Measurements from ENCODE around the gene WNK1.
"Not testable (repeated sequence)": the region's sequence is repeated elsewhere in the genome, so short reads cannot be mapped to it uniquely, and the experiment has no call there.

WNK1 gene

GRCh38 chr12:817456-817855 lies 65.1 kb downstream of the WNK1 start:
- not testable (repeated sequence) for DNase-seq (ENCODE audit: low read depth, low spot score)

- DNase-seq (ENCODE audit: low read depth, low spot score): no peak
These were observed 65.7 kb downstream of the WNK1 start for GRCh38 chr12:817941-818600.

GRCh38 chr12:818733-819132 lies 66.4 kb downstream of the WNK1 start:
- no peak for DNase-seq (ENCODE audit: low read depth, low spot score)

- DNase-seq (ENCODE audit: low read depth, low spot score): no peak
These were observed 68.0 kb downstream of the WNK1 start for GRCh38 chr12:820336-820735.

- DNase-seq (ENCODE audit: low read depth, low spot score): no peak
These were observed 70.8 kb downstream of the WNK1 start for GRCh38 chr12:823028-823698.

- no peak for DNase-seq (ENCODE audit: low read depth, low spot score)
These were observed 74.0 kb downstream of the WNK1 start for GRCh38 chr12:826331-826730.

- DNase-seq (ENCODE audit: low read depth, low spot score): no peak
These were observed 76.5 kb downstream of the WNK1 start for GRCh38 chr12:828726-829395.

- no peak for DNase-seq (ENCODE audit: low read depth, low spot score)
These were observed 77.9 kb downstream of the WNK1 start for GRCh38 chr12:830111-830867.

GRCh38 chr12:835754-836518 lies 83.6 kb downstream of the WNK1 start:
- no peak for DNase-seq (ENCODE audit: low read depth, low spot score)

GRCh38 chr12:836952-837351 lies 84.6 kb downstream of the WNK1 start:
- DNase-seq (ENCODE audit: low read depth, low spot score): no peak

GRCh38 chr12:837548-837947 lies 85.2 kb downstream of the WNK1 start:
- DNase-seq (ENCODE audit: low read depth, low spot score): no peak

GRCh38 chr12:843609-844008 lies 91.2 kb downstream of the WNK1 start:
- DNase-seq (ENCODE audit: low read depth, low spot score): no peak

GRCh38 chr12:846421-846820 lies 94.0 kb downstream of the WNK1 start:
- no peak for DNase-seq (ENCODE audit: low read depth, low spot score)

- no peak for DNase-seq (ENCODE audit: low read depth, low spot score)
These were observed 95.9 kb downstream of the WNK1 start for GRCh38 chr12:848173-848865.

- DNase-seq (ENCODE audit: low read depth, low spot score): no peak
These were observed 96.6 kb downstream of the WNK1 start for GRCh38 chr12:848882-849527.

GRCh38 chr12:849733-850437 lies 97.5 kb downstream of the WNK1 start:
- DNase-seq (ENCODE audit: low read depth, low spot score): not testable (repeated sequence)

- DNase-seq (ENCODE audit: low read depth, low spot score): no peak
These were observed 99.0 kb downstream of the WNK1 start for GRCh38 chr12:851343-851742.

- DNase-seq (ENCODE audit: low read depth, low spot score): no peak
These were observed 99.5 kb downstream of the WNK1 start for GRCh38 chr12:851913-852312.

- no peak for DNase-seq (ENCODE audit: low read depth, low spot score)
These were observed 100.5 kb downstream of the WNK1 start for GRCh38 chr12:852864-853263.

GRCh38 chr12:857611-858010 lies 105.2 kb downstream of the WNK1 start:
- no peak for DNase-seq (ENCODE audit: low read depth, low spot score)
